CD4-positive, alpha-beta memory T cell (primary cell): ENCODE measurements around the gene KCNMB3. TPM values are rescaled to one million over a fixed set of nuclear protein-coding genes. Genes with fewer than 3 reads are reported as not detected.
A peak's percentile ranks its signal among the peaks of the same experiment; 100 is the strongest.

ENCODE experiments used
- CTCF ChIA-PET: fragments of 350-600 bp; sonication (Branson Sonifier 250); formaldehyde crosslinking; loops from one replicate; lab custom pipeline; 2021; ENCODE audit warnings: inconsistent platforms; ENCODE audit not compliant: partially characterized antibody; lab: Charles Lee
- POLR2A ChIA-PET: fragments of 350-600 bp; sonication (Branson Sonifier 250); formaldehyde crosslinking; loops from one replicate; lab custom pipeline; 2021; ENCODE audit not compliant: partially characterized antibody; lab: Charles Lee
- DNase-seq, 5 donors: peaks; one replicate each; pipeline versions ENCODE4 v3.0.0 to v3.0.0-alpha.2; 2020 to 2022; ENCODE audit warnings: mixed read lengths in 1 of 5
- H3K27ac ChIP-seq: one replicate; pipeline ENCODE4 v1.7.0; 2013; ENCODE audit warnings: low read depth, low read length
- H3K27me3 ChIP-seq: 2 replicates; pipeline ENCODE4 v1.7.0; 2013; ENCODE audit warnings: mild to moderate bottlenecking, low read length, moderate library complexity; ENCODE audit not compliant: insufficient read depth
- H3K36me3 ChIP-seq: 2 replicates; pipeline ENCODE4 v1.7.0; 2013; ENCODE audit warnings: mild to moderate bottlenecking, low read length, moderate library complexity; ENCODE audit not compliant: insufficient read depth
- H3K4me1 ChIP-seq: 2 replicates; pipeline ENCODE4 v1.7.0; 2013; ENCODE audit warnings: mild to moderate bottlenecking, low read length, moderate library complexity; ENCODE audit not compliant: insufficient read depth
- H3K4me3 ChIP-seq, 2 donors: one replicate each; pipeline ENCODE4 v1.7.0; 2013; ENCODE audit warnings: low read length in 2 of 2, mild to moderate bottlenecking in 1 of 2
- H3K9me3 ChIP-seq, 2 donors: one replicate each; pipeline ENCODE4 v1.7.0; 2013; ENCODE audit warnings: low read length in 2 of 2, control low read depth in 1 of 2; ENCODE audit not compliant: control insufficient read depth in 1 of 2
- H3K27ac Mint-ChIP-seq, 7 donors: one replicate each; pipeline ENCODE4 v1.8.0; 2020 to 2021; ENCODE audit warnings: mixed read lengths in 7 of 7, mild to moderate bottlenecking in 6 of 7, inconsistent platforms in 3 of 7, moderate library complexity in 3 of 7
- H3K27me3 Mint-ChIP-seq, 2 donors: one replicate each; pipeline ENCODE4 v1.8.0; 2020 to 2021; ENCODE audit warnings: mixed read lengths in 2 of 2
- H3K36me3 Mint-ChIP-seq, 2 donors: one replicate each; pipeline ENCODE4 v1.8.0; 2020 to 2021; ENCODE audit warnings: mixed read lengths in 2 of 2, inconsistent platforms in 1 of 2, mild to moderate bottlenecking in 1 of 2
- H3K4me1 Mint-ChIP-seq, 4 donors: one replicate each; pipeline ENCODE4 v1.8.0; 2020 to 2021; ENCODE audit warnings: mixed read lengths in 4 of 4, mild to moderate bottlenecking in 1 of 4
- H3K4me3 Mint-ChIP-seq, 8 donors: one replicate each; pipeline ENCODE4 v1.8.0; 2020 to 2021; ENCODE audit warnings: mixed read lengths in 8 of 8, mild to moderate bottlenecking in 7 of 8, moderate library complexity in 6 of 8, inconsistent platforms in 3 of 8
- H3K9me3 Mint-ChIP-seq, 8 donors: one replicate each; pipeline ENCODE4 v1.8.0; 2020 to 2021; ENCODE audit warnings: mixed read lengths in 8 of 8, mild to moderate bottlenecking in 5 of 8, inconsistent platforms in 3 of 8, moderate library complexity in 1 of 8
- intact Hi-C: fragments of 100-400 bp; cut with micrococcal nuclease; formaldehyde crosslinking; loops from one replicate; pipeline ENCODE4 v1.15.1; 2023
- polyA plus RNA-seq, 2 donors: library from polyadenylated mRNA; unstranded; fragments of 300-500 nt; fragmentation: Illumina TruSeq; gene quantifications; one replicate each; pipeline ENCODE4 v1.2.3, GENCODE V29; 2021
- total RNA-seq, 2 experiments: library from RNA; stranded (reverse); gene quantifications; one replicate each; pipeline ENCODE4 v1.2.3, GENCODE V29; 2021

KCNMB3 gene
- total RNA-seq (1 to 10 TPM in 1 of 2 experiments, under 1 TPM in 1; 0.87 to 1.7 TPM), polyA plus RNA-seq (1 to 10 TPM in 1 of 2 donors, under 1 TPM in 1; 0.13 to 1.7 TPM)

- Histone ChIP-seq H3K9me3 (no peaks in the 10 kb centered on the region), H3K27ac (no peak within 1 kb of the TSS), H3K36me3 (peaks cover 3% of the 10 kb centered on the region), H3K4me3 (no peak within 1 kb of the TSS), H3K27me3 (no peaks in the 10 kb centered on the region), H3K4me1 (no peaks in the 10 kb centered on the region)
- CTCF ChIA-PET, result no interaction called here
- intact Hi-C loops, result no loop called here
- Mint-ChIP-seq H3K4me1 (no peaks in the 10 kb centered on the region), H3K4me3 (no peak within 1 kb of the TSS), H3K9me3 (peaks cover 0 to 5% (median 0%) of the 10 kb centered on the region in 8 donors), H3K27me3 (peaks cover 0 to 3% of the 10 kb centered on the region in 2 donors), H3K36me3 (peaks cover 1 to 16% of the 10 kb centered on the region in 2 donors), H3K27ac (no peak within 1 kb of the TSS)
- POLR2A ChIA-PET, result no interaction called here
- DNase-seq, result no peak
Observed at GRCh38 chr3:179250803-179251476, at the start of gene KCNMB3. TSS of gene KCNMB3 (minus strand) at chr3:179251114. CDS start at chr3:179250990, 124 bp downstream.

GRCh38 chr3:179299999-179300613 lies 49.2 kb upstream of the KCNMB3 start:
- H3K36me3 Mint-ChIP-seq, result no peaks in the 10 kb centered on the region
- H3K4me1 ChIP-seq, result no peaks in the 10 kb centered on the region
- H3K27ac ChIP-seq, result no peak overlapping the region
- DNase-seq, result no peak
- H3K27me3 Mint-ChIP-seq, result peaks cover 3 to 7% of the 10 kb centered on the region in 2 donors
- ChIA-PET CTCF (no interaction called here), POLR2A (no interaction called here)
- intact Hi-C loops, result no loop called here
- H3K4me1 Mint-ChIP-seq, result no peaks in the 10 kb centered on the region
- H3K27me3 ChIP-seq, result no peaks in the 10 kb centered on the region
- H3K4me3 Mint-ChIP-seq, result no peak overlapping the region
- no peaks in the 10 kb centered on the region for H3K9me3 ChIP-seq
- peak overlapping the region in 2 of 7 donors; percentile 30 to 50 for H3K27ac Mint-ChIP-seq
- H3K4me3 ChIP-seq, result no peak overlapping the region
- no peaks in the 10 kb centered on the region for H3K36me3 ChIP-seq
- peaks cover 0 to 5% (median 1%) of the 10 kb centered on the region in 8 donors for H3K9me3 Mint-ChIP-seq

GRCh38 chr3:179299316-179299715 lies 48.4 kb upstream of the KCNMB3 start:
- intact Hi-C loops, result no loop called here
- DNase-seq, result no peak
- ChIA-PET POLR2A (no interaction called here), CTCF (no interaction called here)
- H3K36me3 ChIP-seq, result no peaks in the 10 kb centered on the region
- H3K27me3 Mint-ChIP-seq, result peaks cover 3 to 7% of the 10 kb centered on the region in 2 donors
- H3K27ac Mint-ChIP-seq, result no peak overlapping the region
- no peaks in the 10 kb centered on the region for H3K4me1 ChIP-seq
- H3K4me1 Mint-ChIP-seq, result no peaks in the 10 kb centered on the region
- H3K9me3 ChIP-seq, result no peaks in the 10 kb centered on the region
- H3K9me3 Mint-ChIP-seq, result peaks cover 0 to 5% (median 1%) of the 10 kb centered on the region in 8 donors
- H3K4me3 ChIP-seq, result no peak overlapping the region
- no peaks in the 10 kb centered on the region for H3K27me3 ChIP-seq
- H3K36me3 Mint-ChIP-seq, result no peaks in the 10 kb centered on the region
- no peak overlapping the region for H3K27ac ChIP-seq
- no peak overlapping the region for H3K4me3 Mint-ChIP-seq

GRCh38 chr3:179297971-179298725 lies 47.2 kb upstream of the KCNMB3 start:
- POLR2A ChIA-PET, result no interaction called here
- Histone ChIP-seq H3K4me3 (no peak overlapping the region), H3K27me3 (no peaks in the 10 kb centered on the region), H3K27ac (no peak overlapping the region), H3K36me3 (no peaks in the 10 kb centered on the region), H3K4me1 (no peaks in the 10 kb centered on the region), H3K9me3 (no peaks in the 10 kb centered on the region)
- no peak overlapping the region for H3K27ac Mint-ChIP-seq
- no peaks in the 10 kb centered on the region for H3K4me1 Mint-ChIP-seq
- no peaks in the 10 kb centered on the region for H3K36me3 Mint-ChIP-seq
- peaks cover 0 to 5% (median 1%) of the 10 kb centered on the region in 8 donors for H3K9me3 Mint-ChIP-seq
- no peak overlapping the region for H3K4me3 Mint-ChIP-seq
- intact Hi-C loops, result no loop called here
- CTCF ChIA-PET, result no interaction called here
- no peak for DNase-seq
- peaks cover 3 to 9% of the 10 kb centered on the region in 2 donors for H3K27me3 Mint-ChIP-seq

- Histone ChIP-seq H3K4me1 (no peaks in the 10 kb centered on the region), H3K9me3 (no peaks in the 10 kb centered on the region), H3K4me3 (no peak overlapping the region), H3K27me3 (no peaks in the 10 kb centered on the region), H3K36me3 (no peaks in the 10 kb centered on the region), H3K27ac (no peak overlapping the region)
- H3K4me3 Mint-ChIP-seq, result no peak overlapping the region
- CTCF ChIA-PET, result no interaction called here
- H3K36me3 Mint-ChIP-seq, result no peaks in the 10 kb centered on the region
- no peaks in the 10 kb centered on the region for H3K4me1 Mint-ChIP-seq
- H3K27ac Mint-ChIP-seq, result peak overlapping the region in 1 of 7 donors; percentile 13
- intact Hi-C loops, result no loop called here
- H3K9me3 Mint-ChIP-seq, result peaks cover 0 to 2% (median 0%) of the 10 kb centered on the region in 8 donors
- no peak for DNase-seq
- H3K27me3 Mint-ChIP-seq, result peaks cover 8 to 13% of the 10 kb centered on the region in 2 donors
- POLR2A ChIA-PET, result no interaction called here
Observed at GRCh38 chr3:179292450-179292849, 41.5 kb upstream of the KCNMB3 start.

GRCh38 chr3:179289295-179289694 lies 38.4 kb upstream of the KCNMB3 start:
- Mint-ChIP-seq H3K36me3 (no peaks in the 10 kb centered on the region), H3K27me3 (peaks cover 5 to 6% of the 10 kb centered on the region in 2 donors), H3K4me3 (no peak overlapping the region), H3K4me1 (no peaks in the 10 kb centered on the region), H3K9me3 (no peaks in the 10 kb centered on the region), H3K27ac (no peak overlapping the region)
- ChIA-PET POLR2A (no interaction called here), CTCF (no interaction called here)
- no peak for DNase-seq
- no peak overlapping the region for H3K27ac ChIP-seq
- H3K9me3 ChIP-seq, result no peaks in the 10 kb centered on the region
- intact Hi-C loops, result no loop called here
- H3K27me3 ChIP-seq, result no peaks in the 10 kb centered on the region
- no peaks in the 10 kb centered on the region for H3K4me1 ChIP-seq
- no peaks in the 10 kb centered on the region for H3K36me3 ChIP-seq
- no peak overlapping the region for H3K4me3 ChIP-seq

- no peaks in the 10 kb centered on the region for H3K36me3 Mint-ChIP-seq
- Histone ChIP-seq H3K9me3 (no peaks in the 10 kb centered on the region), H3K36me3 (no peaks in the 10 kb centered on the region), H3K27me3 (no peaks in the 10 kb centered on the region), H3K4me3 (no peak overlapping the region), H3K4me1 (no peaks in the 10 kb centered on the region), H3K27ac (no peak overlapping the region)
- H3K9me3 Mint-ChIP-seq, result no peaks in the 10 kb centered on the region
- H3K4me3 Mint-ChIP-seq, result no peak overlapping the region
- intact Hi-C loops, result no loop called here
- DNase-seq, result no peak
- H3K27ac Mint-ChIP-seq, result no peak overlapping the region
- H3K27me3 Mint-ChIP-seq, result peaks cover 5 to 6% of the 10 kb centered on the region in 2 donors
- H3K4me1 Mint-ChIP-seq, result no peaks in the 10 kb centered on the region
- POLR2A ChIA-PET, result no interaction called here
- CTCF ChIA-PET, result no interaction called here
Observed at GRCh38 chr3:179288845-179289244, 37.9 kb upstream of the KCNMB3 start.
